SK-N-MC (cell line): Measurements from ENCODE around the gene CDC14A.

Experiments
- EZH2 ChIP-seq: fragments of 200-600 bp; sonication (generic); IDR thresholded peaks from one replicate; pipeline ENCODE4 v1.6.1; 2017; ENCODE audit warnings: antibody characterized with exemption
- FOXP2 ChIP-seq: optimal IDR thresholded peaks from 2 replicates; pipeline ENCODE3; 2011; ENCODE audit warnings: mild to moderate bottlenecking, moderate library complexity; ENCODE audit not compliant: insufficient read depth; ENCODE audit errors: extremely low read length, control extremely low read depth

DNA sequence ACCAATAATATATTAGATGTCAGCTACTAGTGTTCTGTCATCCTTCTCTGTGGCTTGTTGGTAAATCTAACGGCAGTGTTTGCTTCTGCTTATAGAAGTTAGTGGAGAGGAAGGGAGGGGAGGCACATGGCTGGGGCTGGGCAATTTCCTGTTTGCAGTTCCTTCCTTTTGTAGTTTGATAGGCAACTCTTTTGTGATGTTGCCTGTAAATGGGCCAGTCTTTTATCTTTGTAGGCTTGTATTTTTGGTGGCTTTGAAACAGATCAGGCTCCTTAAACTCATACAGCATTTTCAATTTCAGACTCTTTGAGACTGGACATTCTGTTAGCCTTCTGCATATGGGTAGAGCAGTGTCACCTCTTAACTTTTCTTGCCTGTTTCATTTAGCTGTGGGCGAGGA lies 48.1 kb downstream of the CDC14A start:
- TF ChIP-seq EZH2 (no peak), FOXP2 (no peak)
